Keratinocyte (primary cell): ENCODE results near the gene RALGPS1. TPM values are rescaled to one million over a fixed set of nuclear protein-coding genes. Genes with fewer than 3 reads are reported as not detected.

Source experiments
- DNase-seq: peaks from one replicate; pipeline ENCODE4 v3.0.0-alpha.2; 2011; ENCODE audit warnings: low read depth, missing footprints, low spot score
- FAIRE-seq: peaks from 2 replicates; lab custom pipeline; 2011; peaks lifted over from hg19 to GRCh38; lab: Jason Lieb, UNC
- H2AFZ ChIP-seq: 2 replicates; pipeline ENCODE4 v1.6.0; 2012; ENCODE audit warnings: low read length, control low read depth, inconsistent platforms; ENCODE audit not compliant: control insufficient read depth
- H3K27ac ChIP-seq: 2 replicates; pipeline ENCODE4 v1.5.1; 2011; ENCODE audit warnings: low read length; ENCODE audit not compliant: control insufficient read depth, insufficient read depth
- H3K27me3 ChIP-seq: 3 replicates; pipeline ENCODE4 v1.6.0; 2011; ENCODE audit warnings: low read length; ENCODE audit not compliant: control insufficient read depth, insufficient read depth; ENCODE audit errors: extremely low read depth
- H3K36me3 ChIP-seq, 2 experiments: 2 replicates in 1 of 2; 3 replicates in 1 of 2; pipeline ENCODE4 v1.5.1; 2011; ENCODE audit warnings: low read length in 2 of 2, mild to moderate bottlenecking in 1 of 2; ENCODE audit not compliant: control insufficient read depth in 2 of 2, insufficient read depth in 2 of 2; ENCODE audit errors: extremely low read depth in 1 of 2
- H3K4me1 ChIP-seq: 3 replicates; pipeline ENCODE4 v1.5.1; 2011; ENCODE audit warnings: low read length; ENCODE audit not compliant: control insufficient read depth, insufficient read depth; ENCODE audit errors: extremely low read depth
- H3K4me2 ChIP-seq: 3 replicates; pipeline ENCODE4 v1.6.0; 2011; ENCODE audit warnings: low read depth, low read length; ENCODE audit not compliant: control insufficient read depth, insufficient read depth; ENCODE audit errors: extremely low read depth
- H3K4me3 ChIP-seq, 3 experiments: fragments of 200-600 bp in 1 of 3; sonication (generic) in 1 of 3; 2 replicates in 2 of 3; 3 replicates in 1 of 3; pipeline ENCODE4 v1.5.1; 2011 to 2016; ENCODE audit warnings: low read length in 3 of 3, mild to moderate bottlenecking in 3 of 3, control low read depth in 2 of 3, inconsistent platforms in 1 of 3, low read depth in 1 of 3, mixed read lengths in 1 of 3, mixed run types in 1 of 3, moderate library complexity in 1 of 3; ENCODE audit not compliant: control insufficient read depth in 2 of 3, insufficient read depth in 2 of 3; ENCODE audit errors: extremely low read depth in 1 of 3
- H3K79me2 ChIP-seq: 2 replicates; pipeline ENCODE4 v1.6.0; 2012; ENCODE audit warnings: low read length; ENCODE audit not compliant: control insufficient read depth, insufficient read depth
- H3K9ac ChIP-seq: 3 replicates; pipeline ENCODE4 v1.6.0; 2011; ENCODE audit warnings: low read length; ENCODE audit not compliant: control insufficient read depth, insufficient read depth; ENCODE audit errors: extremely low read depth
- H3K9me1 ChIP-seq: 3 replicates; pipeline ENCODE4 v1.6.0; 2011; ENCODE audit warnings: low read length; ENCODE audit not compliant: control insufficient read depth, insufficient read depth; ENCODE audit errors: extremely low read depth
- H3K9me3 ChIP-seq: 2 replicates; pipeline ENCODE4 v1.5.1; 2012; ENCODE audit warnings: low read depth, low read length; ENCODE audit not compliant: control insufficient read depth
- H4K20me1 ChIP-seq: 3 replicates; pipeline ENCODE4 v1.6.0; 2011; ENCODE audit warnings: low read length; ENCODE audit not compliant: control insufficient read depth, insufficient read depth; ENCODE audit errors: extremely low read depth
- EZH2 ChIP-seq: IDR thresholded peaks from one replicate; pipeline ENCODE4 v1.6.1; 2012; ENCODE audit warnings: inconsistent platforms, mild to moderate bottlenecking, low read length, moderate library complexity
- dilution Hi-C: fragments of 300-500 bp; cut with MboI; formaldehyde crosslinking; loops from one replicate; pipeline ENCODE4 v1.7.0; 2020; ENCODE audit warnings: low sequenced_read_pairs; ENCODE audit not compliant: extremely low pct_ligation_motif_present
- polyA plus RNA-seq, 5 experiments: library from polyadenylated mRNA; depleted of rRNA in 3 of 5; stranded (reverse) in 3 of 5; stranded (forward) in 1 of 5; unstranded in 1 of 5; fragments of >200 nt; gene quantifications; 1 replicate in 1 of 5; 2 replicates in 3 of 5; 3 replicates in 1 of 5; pipeline versions ENCODE4 v1.2.1 to v1.2.3, GENCODE V29; 2011 to 2012; ENCODE audit warnings: missing spikeins in 2 of 5, low read depth in 1 of 5, low replicate concordance in 1 of 5
- TF ChIP-seq, protein P1 (sequence below), 3 experiments: IDR thresholded peaks in 1 of 3; conservative IDR thresholded peaks in 1 of 3; optimal IDR thresholded peaks in 1 of 3; 2 replicates in 2 of 3; 3 replicates in 1 of 3; pipeline versions ENCODE3 to v1.5.1; 2011; ENCODE audit warnings: low read length in 3 of 3, mild to moderate bottlenecking in 3 of 3, moderate library complexity in 2 of 3, control low read depth in 1 of 3, inconsistent platforms in 1 of 3; ENCODE audit not compliant: insufficient read depth in 2 of 3; ENCODE audit errors: extremely low read depth in 1 of 3

Gene RALGPS1
- polyA plus RNA-seq, 1 donor (not counting 4 experiments of a cell fraction or from before 2014, with no cell fraction given): 0.56 TPM

DNA sequence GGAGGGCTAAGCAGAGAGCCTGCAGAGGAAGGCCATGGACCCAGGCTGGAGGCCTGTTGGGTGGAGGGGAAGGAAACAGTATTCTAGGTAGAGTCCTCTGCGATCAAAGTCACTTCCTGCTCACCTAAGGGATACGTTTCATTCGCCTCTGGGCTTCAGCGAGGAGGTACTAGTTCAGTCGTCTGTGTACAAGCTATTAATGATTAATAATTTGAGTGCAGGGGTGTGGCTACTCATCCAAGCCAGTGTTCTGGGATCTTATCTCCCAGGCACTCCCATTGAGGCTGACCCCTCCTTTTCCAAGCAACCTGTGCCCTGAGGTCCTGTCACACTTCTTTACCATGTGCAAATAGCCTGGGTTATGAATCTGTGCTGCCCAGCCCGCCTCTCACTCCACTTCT lies 25.2 kb downstream of the RALGPS1 start:
- H2AFZ ChIP-seq: no peak overlapping the region
- H3K4me3 ChIP-seq: no peak overlapping the region
- H3K27me3 ChIP-seq: peaks cover 3% of the 10 kb centered on the region
- DNase-seq (no peak), FAIRE-seq (no peak)
- no peak overlapping the region for H3K9ac ChIP-seq
- no peaks in the 10 kb centered on the region for H4K20me1 ChIP-seq
- TF ChIP-seq, protein P1, sequence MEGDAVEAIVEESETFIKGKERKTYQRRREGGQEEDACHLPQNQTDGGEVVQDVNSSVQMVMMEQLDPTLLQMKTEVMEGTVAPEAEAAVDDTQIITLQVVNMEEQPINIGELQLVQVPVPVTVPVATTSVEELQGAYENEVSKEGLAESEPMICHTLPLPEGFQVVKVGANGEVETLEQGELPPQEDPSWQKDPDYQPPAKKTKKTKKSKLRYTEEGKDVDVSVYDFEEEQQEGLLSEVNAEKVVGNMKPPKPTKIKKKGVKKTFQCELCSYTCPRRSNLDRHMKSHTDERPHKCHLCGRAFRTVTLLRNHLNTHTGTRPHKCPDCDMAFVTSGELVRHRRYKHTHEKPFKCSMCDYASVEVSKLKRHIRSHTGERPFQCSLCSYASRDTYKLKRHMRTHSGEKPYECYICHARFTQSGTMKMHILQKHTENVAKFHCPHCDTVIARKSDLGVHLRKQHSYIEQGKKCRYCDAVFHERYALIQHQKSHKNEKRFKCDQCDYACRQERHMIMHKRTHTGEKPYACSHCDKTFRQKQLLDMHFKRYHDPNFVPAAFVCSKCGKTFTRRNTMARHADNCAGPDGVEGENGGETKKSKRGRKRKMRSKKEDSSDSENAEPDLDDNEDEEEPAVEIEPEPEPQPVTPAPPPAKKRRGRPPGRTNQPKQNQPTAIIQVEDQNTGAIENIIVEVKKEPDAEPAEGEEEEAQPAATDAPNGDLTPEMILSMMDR (optimal IDR thresholded peaks at IDR 0.05 in 1 of 3, IDR thresholded peaks at IDR 0.05 in 1 of 3, conservative IDR thresholded peaks at IDR 0.05 in 1 of 3; ENCODE audit: extremely low read depth in 1 of 3, insufficient read depth in 2 of 3, low read length in 3 of 3): no peak
- no peak for TF ChIP-seq EZH2
- no peak overlapping the region for H3K27ac ChIP-seq
- dilution Hi-C loops: no loop called here
- no peaks in the 10 kb centered on the region for H3K9me3 ChIP-seq
- H3K4me1 ChIP-seq: no peaks in the 10 kb centered on the region
- H3K9me1 ChIP-seq: no peaks in the 10 kb centered on the region
- H3K4me2 ChIP-seq: no peak overlapping the region
- H3K79me2 ChIP-seq: no peaks in the 10 kb centered on the region
- H3K36me3 ChIP-seq: no peaks in the 10 kb centered on the region

DNA sequence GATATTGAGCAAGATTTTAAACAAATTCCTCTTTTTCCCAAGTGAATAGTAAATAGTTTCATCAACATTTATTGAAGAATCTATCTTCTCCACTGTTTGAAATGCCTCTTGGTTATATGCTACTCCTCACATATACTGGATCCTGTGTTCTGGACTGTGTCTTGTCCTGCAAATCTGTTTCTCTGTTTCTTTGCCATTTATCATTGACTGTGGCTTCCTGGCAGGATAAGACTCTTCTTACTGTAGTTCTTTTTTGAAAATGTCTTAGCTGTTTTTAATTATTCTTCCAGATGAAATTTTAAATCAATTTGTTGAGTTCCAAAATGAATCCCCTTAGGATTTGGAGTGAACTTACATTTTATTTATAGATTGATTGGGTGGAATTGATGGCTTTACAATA lies 27.8 kb downstream of the RALGPS1 start:
- H3K27me3 ChIP-seq: no peaks in the 10 kb centered on the region
- H3K79me2 ChIP-seq: no peaks in the 10 kb centered on the region
- TF ChIP-seq, protein P1 (optimal IDR thresholded peaks at IDR 0.05 in 1 of 3, IDR thresholded peaks at IDR 0.05 in 1 of 3, conservative IDR thresholded peaks at IDR 0.05 in 1 of 3; ENCODE audit: extremely low read depth in 1 of 3, insufficient read depth in 2 of 3, low read length in 3 of 3): no peak
- TF ChIP-seq EZH2: no peak
- no peak overlapping the region for H2AFZ ChIP-seq
- H3K9me1 ChIP-seq: no peaks in the 10 kb centered on the region
- H3K4me1 ChIP-seq: no peaks in the 10 kb centered on the region
- no peaks in the 10 kb centered on the region for H3K36me3 ChIP-seq
- H3K9me3 ChIP-seq: no peaks in the 10 kb centered on the region
- H3K4me3 ChIP-seq: no peak overlapping the region
- H3K27ac ChIP-seq: no peak overlapping the region
- no peak overlapping the region for H3K4me2 ChIP-seq
- dilution Hi-C loops: no loop called here
- FAIRE-seq (no peak), DNase-seq (no peak)
- H3K9ac ChIP-seq: no peak overlapping the region
- no peaks in the 10 kb centered on the region for H4K20me1 ChIP-seq
